SK-N-SH treated with all-trans-retinoic acid at 6 μM for 48 hours (cell line): Measurements from ENCODE around the gene DARS2.

Source experiments
- CSDC2 ChIP-seq: fragments of 250-450 bp; sonication (Bioruptor Pico); IDR thresholded peaks from 2 replicates; pipeline ENCODE4 v1.5.0; 2020; ENCODE audit warnings: mild to moderate bottlenecking, moderate library complexity
- ESRRG ChIP-seq: fragments of 250-450 bp; sonication (Bioruptor Pico); IDR thresholded peaks from 2 replicates; pipeline ENCODE4 v1.6.1; 2021; ENCODE audit warnings: mild to moderate bottlenecking
- ISL1 ChIP-seq: fragments of 250-450 bp; sonication (Bioruptor Pico); IDR thresholded peaks from 2 replicates; pipeline ENCODE4 v2.1.2; 2022; ENCODE audit warnings: mild to moderate bottlenecking, moderate library complexity
- PPARA ChIP-seq: fragments of 250-450 bp; sonication (Bioruptor Pico); IDR thresholded peaks from 2 replicates; pipeline ENCODE4 v1.5.0; 2020; ENCODE audit warnings: mild to moderate bottlenecking, borderline replicate concordance
- RARB ChIP-seq: fragments of 250-450 bp; sonication (Bioruptor Pico); IDR thresholded peaks from 2 replicates; pipeline ENCODE4 v1.8.0; 2021; ENCODE audit warnings: mild to moderate bottlenecking, moderate library complexity
- TOX ChIP-seq: fragments of 250-450 bp; sonication (Bioruptor Pico); IDR thresholded peaks from 2 replicates; pipeline ENCODE4 v1.8.0; 2021; ENCODE audit warnings: mild to moderate bottlenecking, moderate library complexity, borderline replicate concordance
- ZC3H10 ChIP-seq: fragments of 250-450 bp; sonication (Bioruptor Pico); IDR thresholded peaks from 2 replicates; pipeline ENCODE4 v1.5.1; 2021; ENCODE audit warnings: mild to moderate bottlenecking, moderate library complexity
- ZFP3 ChIP-seq: fragments of 250-450 bp; sonication (Bioruptor Pico); IDR thresholded peaks from 2 replicates; pipeline ENCODE4 v1.5.0; 2020; ENCODE audit warnings: mild to moderate bottlenecking, moderate library complexity
- ZFP30 ChIP-seq: fragments of 450-650 bp; formaldehyde crosslinking; IDR thresholded peaks from 2 replicates; pipeline ENCODE4 v1.5.0; 2022; ENCODE audit warnings: mild to moderate bottlenecking, moderate library complexity
- ZNF70 ChIP-seq: fragments of 450-650 bp; formaldehyde crosslinking; IDR thresholded peaks from 2 replicates; pipeline ENCODE4 v1.5.0; 2020; ENCODE audit warnings: mild to moderate bottlenecking, moderate library complexity
- ZNF8 ChIP-seq: fragments of 450-650 bp; formaldehyde crosslinking; IDR thresholded peaks from 2 replicates; pipeline ENCODE4 v1.5.0; 2020; ENCODE audit warnings: mild to moderate bottlenecking, moderate library complexity
- TF ChIP-seq, protein P1 (sequence below): fragments of 250-450 bp; sonication (Bioruptor Pico); IDR thresholded peaks from 2 replicates; pipeline ENCODE4 v1.8.0; 2020; ENCODE audit warnings: mild to moderate bottlenecking, moderate library complexity, borderline replicate concordance
- TF ChIP-seq, protein P2 (sequence below): fragments of 250-450 bp; sonication (Bioruptor Pico); IDR thresholded peaks from 2 replicates; pipeline ENCODE4 v1.5.1; 2020; ENCODE audit warnings: low read depth, mild to moderate bottlenecking, moderate library complexity
- TF ChIP-seq, protein P3 (sequence below): fragments of 250-450 bp; sonication (Bioruptor Pico); IDR thresholded peaks from 2 replicates; pipeline ENCODE4 v1.5.1; 2021; ENCODE audit warnings: mild to moderate bottlenecking, moderate library complexity

- TF ChIP-seq TOX (CRISPR knock-in tag) (no peak), ZNF70 (CRISPR knock-in tag) (no peak), ISL1 (CRISPR knock-in tag) (no peak), PPARA (CRISPR knock-in tag) (no peak), RARB (CRISPR knock-in tag) (no peak), ZNF8 (CRISPR knock-in tag) (no peak), ZFP30 (no peak), ESRRG (CRISPR knock-in tag) (no peak), ZC3H10 (no peak), ZFP3 (CRISPR knock-in tag) (no peak), CSDC2 (no peak)
- TF ChIP-seq, protein P1, sequence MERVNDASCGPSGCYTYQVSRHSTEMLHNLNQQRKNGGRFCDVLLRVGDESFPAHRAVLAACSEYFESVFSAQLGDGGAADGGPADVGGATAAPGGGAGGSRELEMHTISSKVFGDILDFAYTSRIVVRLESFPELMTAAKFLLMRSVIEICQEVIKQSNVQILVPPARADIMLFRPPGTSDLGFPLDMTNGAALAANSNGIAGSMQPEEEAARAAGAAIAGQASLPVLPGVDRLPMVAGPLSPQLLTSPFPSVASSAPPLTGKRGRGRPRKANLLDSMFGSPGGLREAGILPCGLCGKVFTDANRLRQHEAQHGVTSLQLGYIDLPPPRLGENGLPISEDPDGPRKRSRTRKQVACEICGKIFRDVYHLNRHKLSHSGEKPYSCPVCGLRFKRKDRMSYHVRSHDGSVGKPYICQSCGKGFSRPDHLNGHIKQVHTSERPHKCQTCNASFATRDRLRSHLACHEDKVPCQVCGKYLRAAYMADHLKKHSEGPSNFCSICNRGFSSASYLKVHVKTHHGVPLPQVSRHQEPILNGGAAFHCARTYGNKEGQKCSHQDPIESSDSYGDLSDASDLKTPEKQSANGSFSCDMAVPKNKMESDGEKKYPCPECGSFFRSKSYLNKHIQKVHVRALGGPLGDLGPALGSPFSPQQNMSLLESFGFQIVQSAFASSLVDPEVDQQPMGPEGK (CRISPR knock-in tag) = no peak
- TF ChIP-seq, protein P2, sequence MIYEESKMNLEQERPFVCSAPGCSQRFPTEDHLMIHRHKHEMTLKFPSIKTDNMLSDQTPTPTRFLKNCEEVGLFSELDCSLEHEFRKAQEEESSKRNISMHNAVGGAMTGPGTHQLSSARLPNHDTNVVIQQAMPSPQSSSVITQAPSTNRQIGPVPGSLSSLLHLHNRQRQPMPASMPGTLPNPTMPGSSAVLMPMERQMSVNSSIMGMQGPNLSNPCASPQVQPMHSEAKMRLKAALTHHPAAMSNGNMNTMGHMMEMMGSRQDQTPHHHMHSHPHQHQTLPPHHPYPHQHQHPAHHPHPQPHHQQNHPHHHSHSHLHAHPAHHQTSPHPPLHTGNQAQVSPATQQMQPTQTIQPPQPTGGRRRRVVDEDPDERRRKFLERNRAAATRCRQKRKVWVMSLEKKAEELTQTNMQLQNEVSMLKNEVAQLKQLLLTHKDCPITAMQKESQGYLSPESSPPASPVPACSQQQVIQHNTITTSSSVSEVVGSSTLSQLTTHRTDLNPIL (CRISPR knock-in tag) = no peak
- TF ChIP-seq, protein P3, sequence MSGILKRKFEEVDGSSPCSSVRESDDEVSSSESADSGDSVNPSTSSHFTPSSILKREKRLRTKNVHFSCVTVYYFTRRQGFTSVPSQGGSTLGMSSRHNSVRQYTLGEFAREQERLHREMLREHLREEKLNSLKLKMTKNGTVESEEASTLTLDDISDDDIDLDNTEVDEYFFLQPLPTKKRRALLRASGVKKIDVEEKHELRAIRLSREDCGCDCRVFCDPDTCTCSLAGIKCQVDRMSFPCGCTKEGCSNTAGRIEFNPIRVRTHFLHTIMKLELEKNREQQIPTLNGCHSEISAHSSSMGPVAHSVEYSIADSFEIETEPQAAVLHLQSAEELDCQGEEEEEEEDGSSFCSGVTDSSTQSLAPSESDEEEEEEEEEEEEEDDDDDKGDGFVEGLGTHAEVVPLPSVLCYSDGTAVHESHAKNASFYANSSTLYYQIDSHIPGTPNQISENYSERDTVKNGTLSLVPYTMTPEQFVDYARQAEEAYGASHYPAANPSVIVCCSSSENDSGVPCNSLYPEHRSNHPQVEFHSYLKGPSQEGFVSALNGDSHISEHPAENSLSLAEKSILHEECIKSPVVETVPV (CRISPR knock-in tag) = no peak
These were observed 62.5 kb downstream of the DARS2 start for GRCh38 chr1:173886746-173887611.
